GM12878 (cell line): ENCODE measurements around the gene GALNT17. TPM values are rescaled to one million over a fixed set of nuclear protein-coding genes. Genes with fewer than 3 reads are reported as not detected.

Source experiments
- ASH2L ChIP-seq: fragments of 300-600, 200-600 bp; sonication (generic); IDR thresholded peaks from 2 replicates; pipeline ENCODE4 v1.6.1; 2017; ENCODE audit warnings: low read depth, mild to moderate bottlenecking, borderline replicate concordance
- IRF4 ChIP-seq: IDR thresholded peaks from 2 replicates; pipeline ENCODE4 v1.6.1; 2011; ENCODE audit warnings: low read depth, low read length
- NFXL1 ChIP-seq: fragments of 450-650 bp; IDR thresholded peaks from 2 replicates; pipeline ENCODE4 v1.6.1; 2017; ENCODE audit warnings: antibody characterized with exemption, mild to moderate bottlenecking, borderline replicate concordance
- RAD21 ChIP-seq: IDR thresholded peaks from 2 replicates; pipeline ENCODE4 v1.6.1; 2011; ENCODE audit warnings: mild to moderate bottlenecking, low read depth, low read length, moderate library complexity; ENCODE audit not compliant: insufficient read depth
- polyA plus RNA-seq, 11 experiments: library from polyadenylated mRNA; depleted of rRNA in 4 of 11; unstranded in 6 of 11; stranded (reverse) in 5 of 11; fragments of >200 nt; fragmentation: Nextera tagmentation in 4 of 11; fragmentation: Illumina TruSeq in 1 of 11; extraction: Ambion mirVana in 4 of 11; extraction: Trizol in 1 of 11; gene quantifications; 1 replicate in 1 of 11; 2 replicates in 10 of 11; pipeline versions ENCODE4 v1.2.1 to v1.2.3, GENCODE V29; 2011 to 2016; ENCODE audit warnings: inconsistent platforms in 2 of 11, missing spikeins in 2 of 11, low read depth in 1 of 11
- total RNA-seq, 4 experiments: library from RNA; depleted of rRNA in 3 of 4; stranded (reverse); fragments of >200 nt in 3 of 4; fragmentation: Illumina TruSeq in 1 of 4; extraction: Trizol in 1 of 4; gene quantifications; 2 replicates each; pipeline versions ENCODE4 v1.2.1 to v1.2.3, GENCODE V29; 2013 to 2021
- TF ChIP-seq, protein P1 (sequence below): fragments of 450-650 bp; IDR thresholded peaks from 2 replicates; pipeline ENCODE4 v1.6.1; 2018; ENCODE audit warnings: mild to moderate bottlenecking, low read depth, moderate library complexity; ENCODE audit not compliant: partially characterized antibody
- TF ChIP-seq, protein P2 (sequence below): fragments of 450-650 bp; conservative IDR thresholded peaks from 2 replicates; pipeline ENCODE4 v1.6.1; 2017; ENCODE audit warnings: mild to moderate bottlenecking, moderate library complexity
- TF ChIP-seq, protein P3 (sequence below): IDR thresholded peaks from 2 replicates; pipeline ENCODE4 v1.6.1; 2012; ENCODE audit warnings: low read depth, low read length, improper control_type of control experiment
- TF ChIP-seq, protein P4 (sequence below): IDR thresholded peaks from 2 replicates; pipeline ENCODE4 v1.6.1; 2011; ENCODE audit warnings: borderline replicate concordance, low read depth, mild to moderate bottlenecking, moderate library complexity, mixed read lengths, low read length; ENCODE audit not compliant: insufficient read depth; ENCODE audit errors: extremely low read length
- TF ChIP-seq, protein P5 (sequence below): IDR thresholded peaks from 2 replicates; pipeline ENCODE4 v1.6.1; 2012; ENCODE audit warnings: mild to moderate bottlenecking, low read depth, low read length
- TF ChIP-seq, protein P6 (sequence below): fragments of 450-650 bp; formaldehyde crosslinking; IDR thresholded peaks from 2 replicates; pipeline ENCODE4 v1.4.0; 2020; ENCODE audit warnings: mild to moderate bottlenecking, moderate library complexity

The GALNT17 gene
- total and polyA plus RNA-seq, 10 of the 15 experiments (the other 5 are each of a cell fraction or from before 2014, with no cell fraction given), result 0.12 to 0.15 TPM; not detected in 8

DNA sequence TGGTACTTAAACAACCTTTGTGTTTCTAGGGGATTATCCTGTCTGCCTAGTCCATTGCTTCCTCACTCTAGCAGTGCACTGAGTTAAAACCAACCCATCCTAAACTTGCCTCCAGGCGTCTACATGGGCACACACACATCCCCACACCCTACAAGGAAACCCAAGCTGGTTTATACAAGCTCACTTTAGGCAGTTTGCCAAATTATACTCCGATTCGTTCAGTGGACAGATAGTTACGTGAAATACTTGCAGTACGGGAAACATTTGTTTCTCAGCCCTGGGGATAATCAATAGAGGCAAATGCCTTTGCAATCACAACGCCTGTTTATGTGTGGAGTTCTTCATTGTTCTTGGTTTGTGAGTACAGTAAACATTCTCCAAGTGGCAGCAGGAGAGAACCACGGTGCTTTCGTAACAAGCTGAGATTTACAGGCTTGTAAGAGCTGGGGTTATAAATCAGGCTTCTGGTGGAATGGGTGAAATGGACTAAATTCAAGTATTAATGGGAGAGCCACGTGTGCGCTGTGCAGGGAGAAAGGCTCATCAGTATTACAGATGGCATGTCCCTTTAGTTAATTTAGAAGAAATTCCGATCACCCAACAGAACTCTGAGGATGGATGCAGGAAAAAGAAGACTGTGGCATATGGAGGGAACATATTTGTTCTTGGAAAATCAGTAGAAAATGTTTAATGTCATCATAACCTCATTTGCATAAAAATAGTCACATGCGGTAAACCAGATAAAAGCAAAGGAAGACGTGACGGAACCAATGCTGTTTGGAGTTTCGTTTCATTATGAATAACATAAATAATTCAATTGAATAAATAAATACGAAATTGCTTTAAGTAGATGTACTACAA is 217.1 kb downstream of the GALNT17 start (continued):
- TF ChIP-seq, protein P1, sequence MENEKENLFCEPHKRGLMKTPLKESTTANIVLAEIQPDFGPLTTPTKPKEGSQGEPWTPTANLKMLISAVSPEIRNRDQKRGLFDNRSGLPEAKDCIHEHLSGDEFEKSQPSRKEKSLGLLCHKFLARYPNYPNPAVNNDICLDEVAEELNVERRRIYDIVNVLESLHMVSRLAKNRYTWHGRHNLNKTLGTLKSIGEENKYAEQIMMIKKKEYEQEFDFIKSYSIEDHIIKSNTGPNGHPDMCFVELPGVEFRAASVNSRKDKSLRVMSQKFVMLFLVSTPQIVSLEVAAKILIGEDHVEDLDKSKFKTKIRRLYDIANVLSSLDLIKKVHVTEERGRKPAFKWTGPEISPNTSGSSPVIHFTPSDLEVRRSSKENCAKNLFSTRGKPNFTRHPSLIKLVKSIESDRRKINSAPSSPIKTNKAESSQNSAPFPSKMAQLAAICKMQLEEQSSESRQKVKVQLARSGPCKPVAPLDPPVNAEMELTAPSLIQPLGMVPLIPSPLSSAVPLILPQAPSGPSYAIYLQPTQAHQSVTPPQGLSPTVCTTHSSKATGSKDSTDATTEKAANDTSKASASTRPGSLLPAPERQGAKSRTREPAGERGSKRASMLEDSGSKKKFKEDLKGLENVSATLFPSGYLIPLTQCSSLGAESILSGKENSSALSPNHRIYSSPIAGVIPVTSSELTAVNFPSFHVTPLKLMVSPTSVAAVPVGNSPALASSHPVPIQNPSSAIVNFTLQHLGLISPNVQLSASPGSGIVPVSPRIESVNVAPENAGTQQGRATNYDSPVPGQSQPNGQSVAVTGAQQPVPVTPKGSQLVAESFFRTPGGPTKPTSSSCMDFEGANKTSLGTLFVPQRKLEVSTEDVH, result no peak
- TF ChIP-seq, protein P2, sequence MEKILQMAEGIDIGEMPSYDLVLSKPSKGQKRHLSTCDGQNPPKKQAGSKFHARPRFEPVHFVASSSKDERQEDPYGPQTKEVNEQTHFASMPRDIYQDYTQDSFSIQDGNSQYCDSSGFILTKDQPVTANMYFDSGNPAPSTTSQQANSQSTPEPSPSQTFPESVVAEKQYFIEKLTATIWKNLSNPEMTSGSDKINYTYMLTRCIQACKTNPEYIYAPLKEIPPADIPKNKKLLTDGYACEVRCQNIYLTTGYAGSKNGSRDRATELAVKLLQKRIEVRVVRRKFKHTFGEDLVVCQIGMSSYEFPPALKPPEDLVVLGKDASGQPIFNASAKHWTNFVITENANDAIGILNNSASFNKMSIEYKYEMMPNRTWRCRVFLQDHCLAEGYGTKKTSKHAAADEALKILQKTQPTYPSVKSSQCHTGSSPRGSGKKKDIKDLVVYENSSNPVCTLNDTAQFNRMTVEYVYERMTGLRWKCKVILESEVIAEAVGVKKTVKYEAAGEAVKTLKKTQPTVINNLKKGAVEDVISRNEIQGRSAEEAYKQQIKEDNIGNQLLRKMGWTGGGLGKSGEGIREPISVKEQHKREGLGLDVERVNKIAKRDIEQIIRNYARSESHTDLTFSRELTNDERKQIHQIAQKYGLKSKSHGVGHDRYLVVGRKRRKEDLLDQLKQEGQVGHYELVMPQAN, result no peak
- TF ChIP-seq, protein P3, sequence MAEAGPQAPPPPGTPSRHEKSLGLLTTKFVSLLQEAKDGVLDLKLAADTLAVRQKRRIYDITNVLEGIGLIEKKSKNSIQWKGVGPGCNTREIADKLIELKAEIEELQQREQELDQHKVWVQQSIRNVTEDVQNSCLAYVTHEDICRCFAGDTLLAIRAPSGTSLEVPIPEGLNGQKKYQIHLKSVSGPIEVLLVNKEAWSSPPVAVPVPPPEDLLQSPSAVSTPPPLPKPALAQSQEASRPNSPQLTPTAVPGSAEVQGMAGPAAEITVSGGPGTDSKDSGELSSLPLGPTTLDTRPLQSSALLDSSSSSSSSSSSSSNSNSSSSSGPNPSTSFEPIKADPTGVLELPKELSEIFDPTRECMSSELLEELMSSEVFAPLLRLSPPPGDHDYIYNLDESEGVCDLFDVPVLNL, result no peak
- no peak for TF ChIP-seq NFXL1
- no peak for TF ChIP-seq ASH2L
- TF ChIP-seq, protein P4, sequence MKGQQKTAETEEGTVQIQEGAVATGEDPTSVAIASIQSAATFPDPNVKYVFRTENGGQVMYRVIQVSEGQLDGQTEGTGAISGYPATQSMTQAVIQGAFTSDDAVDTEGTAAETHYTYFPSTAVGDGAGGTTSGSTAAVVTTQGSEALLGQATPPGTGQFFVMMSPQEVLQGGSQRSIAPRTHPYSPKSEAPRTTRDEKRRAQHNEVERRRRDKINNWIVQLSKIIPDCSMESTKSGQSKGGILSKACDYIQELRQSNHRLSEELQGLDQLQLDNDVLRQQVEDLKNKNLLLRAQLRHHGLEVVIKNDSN, result no peak
- TF ChIP-seq IRF4, result no peak
- TF ChIP-seq, protein P5, sequence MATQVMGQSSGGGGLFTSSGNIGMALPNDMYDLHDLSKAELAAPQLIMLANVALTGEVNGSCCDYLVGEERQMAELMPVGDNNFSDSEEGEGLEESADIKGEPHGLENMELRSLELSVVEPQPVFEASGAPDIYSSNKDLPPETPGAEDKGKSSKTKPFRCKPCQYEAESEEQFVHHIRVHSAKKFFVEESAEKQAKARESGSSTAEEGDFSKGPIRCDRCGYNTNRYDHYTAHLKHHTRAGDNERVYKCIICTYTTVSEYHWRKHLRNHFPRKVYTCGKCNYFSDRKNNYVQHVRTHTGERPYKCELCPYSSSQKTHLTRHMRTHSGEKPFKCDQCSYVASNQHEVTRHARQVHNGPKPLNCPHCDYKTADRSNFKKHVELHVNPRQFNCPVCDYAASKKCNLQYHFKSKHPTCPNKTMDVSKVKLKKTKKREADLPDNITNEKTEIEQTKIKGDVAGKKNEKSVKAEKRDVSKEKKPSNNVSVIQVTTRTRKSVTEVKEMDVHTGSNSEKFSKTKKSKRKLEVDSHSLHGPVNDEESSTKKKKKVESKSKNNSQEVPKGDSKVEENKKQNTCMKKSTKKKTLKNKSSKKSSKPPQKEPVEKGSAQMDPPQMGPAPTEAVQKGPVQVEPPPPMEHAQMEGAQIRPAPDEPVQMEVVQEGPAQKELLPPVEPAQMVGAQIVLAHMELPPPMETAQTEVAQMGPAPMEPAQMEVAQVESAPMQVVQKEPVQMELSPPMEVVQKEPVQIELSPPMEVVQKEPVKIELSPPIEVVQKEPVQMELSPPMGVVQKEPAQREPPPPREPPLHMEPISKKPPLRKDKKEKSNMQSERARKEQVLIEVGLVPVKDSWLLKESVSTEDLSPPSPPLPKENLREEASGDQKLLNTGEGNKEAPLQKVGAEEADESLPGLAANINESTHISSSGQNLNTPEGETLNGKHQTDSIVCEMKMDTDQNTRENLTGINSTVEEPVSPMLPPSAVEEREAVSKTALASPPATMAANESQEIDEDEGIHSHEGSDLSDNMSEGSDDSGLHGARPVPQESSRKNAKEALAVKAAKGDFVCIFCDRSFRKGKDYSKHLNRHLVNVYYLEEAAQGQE, result no peak
- TF ChIP-seq RAD21, result no peak
- TF ChIP-seq, protein P6, sequence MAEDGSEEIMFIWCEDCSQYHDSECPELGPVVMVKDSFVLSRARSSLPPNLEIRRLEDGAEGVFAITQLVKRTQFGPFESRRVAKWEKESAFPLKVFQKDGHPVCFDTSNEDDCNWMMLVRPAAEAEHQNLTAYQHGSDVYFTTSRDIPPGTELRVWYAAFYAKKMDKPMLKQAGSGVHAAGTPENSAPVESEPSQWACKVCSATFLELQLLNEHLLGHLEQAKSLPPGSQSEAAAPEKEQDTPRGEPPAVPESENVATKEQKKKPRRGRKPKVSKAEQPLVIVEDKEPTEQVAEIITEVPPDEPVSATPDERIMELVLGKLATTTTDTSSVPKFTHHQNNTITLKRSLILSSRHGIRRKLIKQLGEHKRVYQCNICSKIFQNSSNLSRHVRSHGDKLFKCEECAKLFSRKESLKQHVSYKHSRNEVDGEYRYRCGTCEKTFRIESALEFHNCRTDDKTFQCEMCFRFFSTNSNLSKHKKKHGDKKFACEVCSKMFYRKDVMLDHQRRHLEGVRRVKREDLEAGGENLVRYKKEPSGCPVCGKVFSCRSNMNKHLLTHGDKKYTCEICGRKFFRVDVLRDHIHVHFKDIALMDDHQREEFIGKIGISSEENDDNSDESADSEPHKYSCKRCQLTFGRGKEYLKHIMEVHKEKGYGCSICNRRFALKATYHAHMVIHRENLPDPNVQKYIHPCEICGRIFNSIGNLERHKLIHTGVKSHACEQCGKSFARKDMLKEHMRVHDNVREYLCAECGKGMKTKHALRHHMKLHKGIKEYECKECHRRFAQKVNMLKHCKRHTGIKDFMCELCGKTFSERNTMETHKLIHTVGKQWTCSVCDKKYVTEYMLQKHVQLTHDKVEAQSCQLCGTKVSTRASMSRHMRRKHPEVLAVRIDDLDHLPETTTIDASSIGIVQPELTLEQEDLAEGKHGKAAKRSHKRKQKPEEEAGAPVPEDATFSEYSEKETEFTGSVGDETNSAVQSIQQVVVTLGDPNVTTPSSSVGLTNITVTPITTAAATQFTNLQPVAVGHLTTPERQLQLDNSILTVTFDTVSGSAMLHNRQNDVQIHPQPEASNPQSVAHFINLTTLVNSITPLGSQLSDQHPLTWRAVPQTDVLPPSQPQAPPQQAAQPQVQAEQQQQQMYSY (CRISPR knock-in tag), result no peak
